ENCODE measurements around the gene ZNF808. TPM values are rescaled to one million over a fixed set of nuclear protein-coding genes. Genes with fewer than 3 reads are reported as not detected.
"Not testable (repeated sequence)": the region's sequence is repeated elsewhere in the genome, so short reads cannot be mapped to it uniquely, and the experiment has no call there.

Gene ZNF808
- total RNA-seq, 1 experiment from 2014 or later: 15.2 TPM

DNA sequence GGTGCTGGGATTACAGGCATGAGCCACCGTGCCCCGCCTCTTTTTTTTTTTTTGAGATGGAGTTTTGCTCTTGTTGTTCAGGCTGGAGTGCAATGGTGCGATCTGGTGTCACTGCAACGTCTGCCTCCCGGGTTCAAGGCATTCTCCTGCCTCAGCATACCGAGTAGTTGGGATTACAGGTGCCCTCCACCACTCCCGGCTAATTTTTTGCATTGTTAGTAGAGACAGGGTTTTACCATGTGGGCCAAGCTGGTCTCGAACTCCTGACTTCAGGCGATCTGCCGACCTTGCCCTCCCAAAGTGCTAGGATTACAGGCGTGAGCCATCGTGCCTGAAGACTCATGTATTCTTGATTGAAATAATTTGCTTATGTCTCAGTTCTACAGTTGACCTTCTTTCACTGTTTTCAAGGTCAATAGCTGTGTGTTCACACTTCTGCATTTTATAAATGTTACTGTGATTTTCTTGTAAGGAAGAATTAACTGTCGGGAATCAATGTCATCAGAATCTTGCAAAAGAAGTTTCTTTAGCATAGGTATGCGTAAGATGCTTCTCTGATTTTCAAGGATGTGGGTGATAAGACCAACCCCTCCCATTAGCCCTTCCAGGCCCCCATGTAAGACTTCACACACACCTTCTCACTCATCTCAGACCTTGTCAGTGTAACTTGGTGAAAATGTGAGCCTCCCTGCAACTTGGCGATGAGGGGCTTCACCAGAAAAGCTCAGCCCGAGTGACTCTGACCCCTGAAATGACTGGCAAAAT lies 29.9 kb downstream of the ZNF808 start:
- no peak for DNase-seq
- H3K4me3 ChIP-seq (ENCODE audit: insufficient read depth, low read depth, low read length): no peak overlapping the region
- peaks cover 14% of the 10 kb centered on the region for H3K36me3 ChIP-seq (replicated peaks; ENCODE audit: control insufficient read depth, insufficient read depth, low read length)
- H3K27me3 ChIP-seq (ENCODE audit: control insufficient read depth, insufficient read depth, low read length): no peaks in the 10 kb centered on the region

DNA sequence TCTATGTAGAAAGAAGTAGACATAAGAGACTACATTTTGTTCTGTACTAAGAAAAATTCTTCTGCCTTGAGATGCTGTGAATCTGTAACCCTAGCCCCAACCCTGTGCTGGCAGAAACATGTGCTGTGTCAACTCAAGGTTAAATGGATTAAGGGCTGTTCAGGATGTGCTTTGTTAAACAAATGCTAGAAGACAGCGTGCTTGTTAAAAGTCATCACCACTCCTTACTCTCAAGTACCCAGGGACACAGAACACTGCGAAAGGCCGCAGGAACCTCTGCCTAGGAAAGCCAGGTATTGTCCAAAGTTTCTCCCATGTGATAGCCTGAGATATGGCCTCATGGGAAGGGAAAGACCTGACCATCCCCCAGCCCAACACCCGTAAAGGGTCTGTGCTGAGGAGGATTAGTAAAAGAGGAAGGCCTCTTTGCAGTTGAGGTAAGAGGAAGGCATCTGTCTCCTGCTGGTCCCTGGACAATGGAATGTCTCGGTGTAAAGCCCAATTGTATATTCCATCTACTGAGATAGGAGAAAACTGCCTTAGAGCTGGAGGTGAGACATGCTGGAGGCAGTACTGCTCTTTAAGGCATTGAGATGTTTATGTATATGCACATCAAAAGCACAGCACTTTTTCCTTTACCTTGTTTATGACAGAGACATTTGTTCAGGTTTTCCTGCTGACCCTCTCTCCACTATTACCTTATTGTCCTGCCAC lies 31.4 kb downstream of the ZNF808 start:
- not testable (repeated sequence) for H3K36me3 ChIP-seq (replicated peaks; ENCODE audit: control insufficient read depth, insufficient read depth, low read length); H3K27me3 ChIP-seq (ENCODE audit: control insufficient read depth, insufficient read depth, low read length); DNase-seq; H3K4me3 ChIP-seq (ENCODE audit: insufficient read depth, low read depth, low read length)

DNA sequence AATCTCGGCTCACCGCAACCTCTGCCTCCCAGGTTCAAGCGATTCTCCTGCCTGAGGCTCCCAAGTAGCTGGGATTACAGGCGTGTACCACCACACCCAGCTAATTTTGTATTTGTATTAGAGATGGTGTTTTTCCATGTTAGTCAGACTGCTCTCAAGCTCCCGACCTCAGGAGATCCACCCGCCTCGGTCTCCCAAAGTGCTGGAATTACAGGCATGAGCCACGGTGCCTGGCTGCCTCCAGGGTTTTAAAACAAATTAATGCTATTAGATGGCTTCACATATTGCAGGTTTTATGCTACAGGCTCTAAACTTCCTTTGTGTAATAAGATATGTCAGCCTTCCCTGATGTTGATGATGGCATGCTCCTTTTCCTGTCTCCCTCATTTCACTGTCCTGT lies 34.1 kb downstream of the ZNF808 start:
- H3K36me3 ChIP-seq (replicated peaks; ENCODE audit: control insufficient read depth, insufficient read depth, low read length); DNase-seq: not testable (repeated sequence)

GRCh38 chr19:52566121-52566520 lies 38.7 kb downstream of the ZNF808 start:
- H3K27me3 ChIP-seq (ENCODE audit: control insufficient read depth, insufficient read depth, low read length): no peaks in the 10 kb centered on the region
- no peak for DNase-seq
- no peak overlapping the region for H3K4me3 ChIP-seq (ENCODE audit: insufficient read depth, low read depth, low read length)
- H3K36me3 ChIP-seq (replicated peaks; ENCODE audit: control insufficient read depth, insufficient read depth, low read length): no peaks in the 10 kb centered on the region; the same call in 1 of the 2 replicates

More for the DNA sequence above, 34.1 kb downstream of the ZNF808 start:
- H3K4me3 ChIP-seq (ENCODE audit: insufficient read depth, low read depth, low read length); H3K27me3 ChIP-seq (ENCODE audit: control insufficient read depth, insufficient read depth, low read length): not testable (repeated sequence)

- no peak overlapping the region for H3K4me3 ChIP-seq (ENCODE audit: insufficient read depth, low read depth, low read length)
- no peaks in the 10 kb centered on the region; the same call in 1 of the 2 replicates for H3K36me3 ChIP-seq (replicated peaks; ENCODE audit: control insufficient read depth, insufficient read depth, low read length)
- no peaks in the 10 kb centered on the region for H3K27me3 ChIP-seq (ENCODE audit: control insufficient read depth, insufficient read depth, low read length)
- DNase-seq: no peak
These were observed 39.1 kb downstream of the ZNF808 start for GRCh38 chr19:52566588-52566987.

DNA sequence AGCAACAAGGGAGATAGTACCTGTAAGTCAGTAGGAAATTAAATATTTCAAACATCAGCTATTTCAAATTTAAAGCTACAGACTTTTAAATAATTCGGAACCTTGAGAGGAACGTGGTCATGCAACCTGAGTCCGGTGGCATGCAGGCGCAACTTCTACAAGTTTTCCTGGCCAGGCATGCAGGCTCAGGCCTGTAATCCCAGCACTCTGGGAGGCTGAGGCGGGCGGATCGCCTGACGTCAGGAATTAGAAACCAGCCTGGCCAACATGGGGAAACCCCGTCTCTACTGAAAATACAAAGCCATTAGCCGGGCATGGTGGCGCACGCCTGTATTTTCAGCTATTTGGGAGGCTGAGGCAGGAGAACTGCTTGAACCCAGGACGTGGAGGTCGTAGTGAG lies 40.5 kb downstream of the ZNF808 start:
- Histone ChIP-seq H3K36me3 (replicated peaks; ENCODE audit: control insufficient read depth, insufficient read depth, low read length) (peaks cover 1% of the 10 kb centered on the region; the same call in 1 of the 2 replicates), H3K27me3 (ENCODE audit: control insufficient read depth, insufficient read depth, low read length) (no peaks in the 10 kb centered on the region), H3K4me3 (ENCODE audit: insufficient read depth, low read depth, low read length) (no peak overlapping the region)
- DNase-seq: no peak

- H3K4me3 ChIP-seq (ENCODE audit: insufficient read depth, low read depth, low read length): peak overlapping the region; percentile 68
- H3K36me3 ChIP-seq (replicated peaks; ENCODE audit: control insufficient read depth, insufficient read depth, low read length); H3K27me3 ChIP-seq (ENCODE audit: control insufficient read depth, insufficient read depth, low read length): not testable (repeated sequence)
- peak; percentile 84 for DNase-seq
These were observed 42.2 kb downstream of the ZNF808 start for GRCh38 chr19:52569638-52569999.

GRCh38 chr19:52570000-52570861 lies 42.8 kb downstream of the ZNF808 start, which contains the start of gene ZNF701:
TSS of gene ZNF701 (plus strand) at chr19:52570287. CDS start at chr19:52574148, 3,861 bp downstream.
- Histone ChIP-seq H3K36me3 (replicated peaks; ENCODE audit: control insufficient read depth, insufficient read depth, low read length) (peaks cover 3% of the 10 kb centered on the region), H3K4me3 (ENCODE audit: insufficient read depth, low read depth, low read length) (peak within 1 kb of the TSS; percentile 68), H3K27me3 (ENCODE audit: control insufficient read depth, insufficient read depth, low read length) (no peaks in the 10 kb centered on the region)
- peak; percentile 92 for DNase-seq

DNA sequence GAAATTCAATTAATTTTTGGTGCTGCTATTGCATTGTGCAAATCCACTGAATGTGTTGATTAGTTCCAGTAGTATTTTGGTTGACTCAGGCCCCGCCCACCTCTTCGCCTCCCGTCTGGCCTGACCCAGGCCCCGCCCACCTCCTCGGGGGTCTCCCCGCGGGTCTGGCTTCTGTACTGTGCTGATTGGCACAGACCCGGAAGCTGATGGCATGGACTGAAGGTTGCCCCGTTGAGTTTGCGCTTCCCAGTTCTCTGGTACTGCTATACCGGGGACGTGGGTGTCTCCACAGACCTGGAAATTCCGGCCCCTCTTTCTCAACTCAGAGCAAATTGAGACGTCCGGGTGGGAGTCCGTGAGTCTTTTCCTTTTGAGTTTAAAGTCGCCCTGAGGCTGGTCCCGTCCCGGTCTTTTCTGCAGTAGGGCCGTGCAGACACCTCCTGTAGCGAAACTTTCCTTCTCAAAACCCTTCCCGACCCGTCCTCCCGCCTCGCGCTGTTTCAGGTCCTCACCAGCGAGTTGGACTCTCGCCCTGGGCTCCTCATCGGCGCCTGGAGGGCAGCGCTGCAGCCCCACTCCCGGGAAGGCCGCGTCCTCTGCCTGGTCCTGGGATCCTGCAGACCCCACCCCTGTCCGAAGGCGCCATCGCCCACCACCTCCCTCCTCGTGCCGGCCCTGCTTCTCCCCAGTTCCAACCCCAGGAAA lies 57.4 kb downstream of the ZNF808 start:
- Histone ChIP-seq H3K4me3 (ENCODE audit: insufficient read depth, low read depth, low read length) (peak overlapping the region; percentile 49), H3K27me3 (ENCODE audit: control insufficient read depth, insufficient read depth, low read length) (no peaks in the 10 kb centered on the region), H3K36me3 (replicated peaks; ENCODE audit: control insufficient read depth, insufficient read depth, low read length) (peaks cover 10% of the 10 kb centered on the region)
- DNase-seq: peak; percentile 77

DNA sequence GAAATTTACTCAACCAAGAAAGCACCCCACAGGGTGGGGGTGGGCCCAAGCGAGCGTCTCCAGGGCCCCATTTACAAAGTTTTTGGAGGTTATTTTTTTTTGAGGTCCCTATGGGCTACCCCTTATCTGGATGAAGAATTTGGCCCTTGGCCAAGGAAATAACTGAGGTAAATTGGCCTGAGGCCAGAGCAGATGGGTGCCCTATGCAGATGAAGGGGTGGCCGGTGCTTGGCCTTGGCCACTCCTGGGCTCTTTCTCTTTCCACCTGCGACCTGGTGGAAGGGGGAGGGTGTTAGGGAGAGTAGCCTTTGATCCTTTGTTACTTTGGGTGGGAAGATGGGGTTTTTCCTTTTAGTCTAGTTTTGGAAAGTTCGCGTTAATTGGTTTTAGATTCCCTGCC lies 58.1 kb downstream of the ZNF808 start:
- peak overlapping the region; percentile 49; the same call in 1 of the 2 replicates for H3K4me3 ChIP-seq (ENCODE audit: insufficient read depth, low read depth, low read length)

GRCh38 chr19:52590728-52591127 lies 63.3 kb downstream of the ZNF808 start:
- Histone ChIP-seq H3K4me3 (ENCODE audit: insufficient read depth, low read depth, low read length) (no peak overlapping the region), H3K27me3 (ENCODE audit: control insufficient read depth, insufficient read depth, low read length) (no peaks in the 10 kb centered on the region), H3K36me3 (replicated peaks; ENCODE audit: control insufficient read depth, insufficient read depth, low read length) (no peaks in the 10 kb centered on the region; the same call in 1 of the 2 replicates)
- no peak for DNase-seq

More for the DNA sequence above, 58.1 kb downstream of the ZNF808 start:
- peaks cover 10% of the 10 kb centered on the region for H3K36me3 ChIP-seq (replicated peaks; ENCODE audit: control insufficient read depth, insufficient read depth, low read length)
- peak; percentile 39 for DNase-seq
- no peaks in the 10 kb centered on the region for H3K27me3 ChIP-seq (ENCODE audit: control insufficient read depth, insufficient read depth, low read length)

DNA sequence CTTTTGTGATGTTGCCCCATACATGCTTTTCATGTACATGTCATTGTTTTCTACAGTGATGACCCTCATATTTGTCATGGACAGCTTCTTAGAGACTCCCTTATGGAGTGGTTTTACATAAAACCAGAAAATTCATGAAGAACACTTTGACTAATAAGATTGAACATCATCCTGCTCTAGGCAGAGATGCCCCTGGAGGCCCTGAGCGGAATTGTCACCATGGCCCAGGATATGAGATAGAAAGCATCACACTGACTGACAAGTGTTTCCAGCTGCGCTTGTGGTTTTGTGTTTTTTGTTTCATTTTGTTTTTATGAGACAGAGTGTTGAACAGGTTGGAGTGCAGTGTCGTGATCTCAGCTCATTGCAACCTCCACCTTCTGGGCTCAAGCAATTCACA lies 64.8 kb downstream of the ZNF808 start:
- DNase-seq: no peak
- Histone ChIP-seq H3K27me3 (ENCODE audit: control insufficient read depth, insufficient read depth, low read length) (no peaks in the 10 kb centered on the region), H3K4me3 (ENCODE audit: insufficient read depth, low read depth, low read length) (no peak overlapping the region), H3K36me3 (replicated peaks; ENCODE audit: control insufficient read depth, insufficient read depth, low read length) (peaks cover 4% of the 10 kb centered on the region)

GRCh38 chr19:52593441-52593840 lies 66.0 kb downstream of the ZNF808 start:
- H3K4me3 ChIP-seq (ENCODE audit: insufficient read depth, low read depth, low read length); H3K36me3 ChIP-seq (replicated peaks; ENCODE audit: control insufficient read depth, insufficient read depth, low read length); H3K27me3 ChIP-seq (ENCODE audit: control insufficient read depth, insufficient read depth, low read length); DNase-seq: not testable (repeated sequence)

- Histone ChIP-seq H3K27me3 (ENCODE audit: control insufficient read depth, insufficient read depth, low read length) (peaks cover 3% of the 10 kb centered on the region), H3K4me3 (ENCODE audit: insufficient read depth, low read depth, low read length) (no peak overlapping the region), H3K36me3 (replicated peaks; ENCODE audit: control insufficient read depth, insufficient read depth, low read length) (peaks cover 4% of the 10 kb centered on the region)
- DNase-seq: no peak
These were observed 71.8 kb downstream of the ZNF808 start for GRCh38 chr19:52599241-52599640.
